Measurements from ENCODE around the gene SLC26A9.

SLC26A9 gene

GRCh38 chr1:205963352-205964155 lies 20.3 kb upstream of the SLC26A9 start:
- Histone ChIP-seq H3K9ac (ENCODE audit: low read length in 5 of 5) (no peak overlapping the region), H3K9me3 (ENCODE audit: control insufficient read depth in 5 of 5, low read length in 5 of 5) (no peaks in the 10 kb centered on the region)

GRCh38 chr1:205962821-205963221 lies 19.6 kb upstream of the SLC26A9 start:
- Histone ChIP-seq H3K4me1 (ENCODE audit: control insufficient read depth in 5 of 5, insufficient read depth in 5 of 5, low read length in 5 of 5) (peaks cover 0 to 22% (median 8%) of the 10 kb centered on the region in 5 donors), H3K27me3 (ENCODE audit: control insufficient read depth in 5 of 5, insufficient read depth in 4 of 5, low read length in 5 of 5) (peaks cover 0 to 11% (median 7%) of the 10 kb centered on the region in 5 donors), H3K36me3 (ENCODE audit: control insufficient read depth in 5 of 5, insufficient read depth in 5 of 5, low read length in 5 of 5) (no peaks in the 10 kb centered on the region), H3K27ac (ENCODE audit: low read depth, low read length) (no peak overlapping the region), H3K4me3 (ENCODE audit: low read depth in 1 of 5, low read length in 5 of 5) (no peak overlapping the region), H3K9me3 (ENCODE audit: control insufficient read depth in 5 of 5, low read length in 5 of 5) (no peaks in the 10 kb centered on the region), H3K9ac (ENCODE audit: low read length in 5 of 5) (no peak overlapping the region)

More at GRCh38 chr1:205963352-205964155, 20.3 kb upstream of the SLC26A9 start:
- Histone ChIP-seq H3K4me3 (ENCODE audit: low read depth in 1 of 5, low read length in 5 of 5) (no peak overlapping the region), H3K36me3 (ENCODE audit: control insufficient read depth in 5 of 5, insufficient read depth in 5 of 5, low read length in 5 of 5) (no peaks in the 10 kb centered on the region), H3K27ac (ENCODE audit: low read depth, low read length) (no peak overlapping the region), H3K4me1 (ENCODE audit: control insufficient read depth in 5 of 5, insufficient read depth in 5 of 5, low read length in 5 of 5) (peaks cover 0 to 22% (median 8%) of the 10 kb centered on the region in 5 donors), H3K27me3 (ENCODE audit: control insufficient read depth in 5 of 5, insufficient read depth in 4 of 5, low read length in 5 of 5) (peaks cover 0 to 11% (median 7%) of the 10 kb centered on the region in 5 donors)

- Histone ChIP-seq H3K4me1 (ENCODE audit: control insufficient read depth in 5 of 5, insufficient read depth in 5 of 5, low read length in 5 of 5) (peaks cover 0 to 22% (median 8%) of the 10 kb centered on the region in 5 donors), H3K4me3 (ENCODE audit: low read depth in 1 of 5, low read length in 5 of 5) (no peak overlapping the region), H3K27ac (ENCODE audit: low read depth, low read length) (no peak overlapping the region), H3K27me3 (ENCODE audit: control insufficient read depth in 5 of 5, insufficient read depth in 4 of 5, low read length in 5 of 5) (peaks cover 0 to 12% (median 7%) of the 10 kb centered on the region in 5 donors), H3K36me3 (ENCODE audit: control insufficient read depth in 5 of 5, insufficient read depth in 5 of 5, low read length in 5 of 5) (no peaks in the 10 kb centered on the region), H3K9ac (ENCODE audit: low read length in 5 of 5) (peak overlapping the region in 1 of 5 donors; percentile 21), H3K9me3 (ENCODE audit: control insufficient read depth in 5 of 5, low read length in 5 of 5) (no peaks in the 10 kb centered on the region)
These were observed 18.9 kb upstream of the SLC26A9 start for GRCh38 chr1:205961991-205962820.

- Histone ChIP-seq H3K4me1 (ENCODE audit: control insufficient read depth in 5 of 5, insufficient read depth in 5 of 5, low read length in 5 of 5) (peaks cover 0 to 22% (median 8%) of the 10 kb centered on the region in 5 donors), H3K9me3 (ENCODE audit: control insufficient read depth in 5 of 5, low read length in 5 of 5) (no peaks in the 10 kb centered on the region), H3K27ac (ENCODE audit: low read depth, low read length) (no peak overlapping the region), H3K9ac (ENCODE audit: low read length in 5 of 5) (no peak overlapping the region), H3K36me3 (ENCODE audit: control insufficient read depth in 5 of 5, insufficient read depth in 5 of 5, low read length in 5 of 5) (no peaks in the 10 kb centered on the region), H3K4me3 (ENCODE audit: low read depth in 1 of 5, low read length in 5 of 5) (no peak overlapping the region), H3K27me3 (ENCODE audit: control insufficient read depth in 5 of 5, insufficient read depth in 4 of 5, low read length in 5 of 5) (peaks cover 0 to 15% (median 7%) of the 10 kb centered on the region in 5 donors)
These were observed 18.1 kb upstream of the SLC26A9 start for GRCh38 chr1:205961405-205961804.

GRCh38 chr1:205959789-205960188 lies 16.5 kb upstream of the SLC26A9 start:
- peaks cover 0 to 22% (median 8%) of the 10 kb centered on the region in 5 donors for H3K4me1 ChIP-seq (ENCODE audit: control insufficient read depth in 5 of 5, insufficient read depth in 5 of 5, low read length in 5 of 5)
- H3K9me3 ChIP-seq (ENCODE audit: control insufficient read depth in 5 of 5, low read length in 5 of 5) = no peaks in the 10 kb centered on the region
- H3K4me3 ChIP-seq (ENCODE audit: low read depth in 1 of 5, low read length in 5 of 5) = no peak overlapping the region
- peaks cover 0 to 15% (median 7%) of the 10 kb centered on the region in 5 donors for H3K27me3 ChIP-seq (ENCODE audit: control insufficient read depth in 5 of 5, insufficient read depth in 4 of 5, low read length in 5 of 5)
- no peaks in the 10 kb centered on the region for H3K36me3 ChIP-seq (ENCODE audit: control insufficient read depth in 5 of 5, insufficient read depth in 5 of 5, low read length in 5 of 5)
- H3K27ac ChIP-seq (ENCODE audit: low read depth, low read length) = no peak overlapping the region
- H3K9ac ChIP-seq (ENCODE audit: low read length in 5 of 5) = no peak overlapping the region

- Histone ChIP-seq H3K4me3 (ENCODE audit: low read depth in 1 of 5, low read length in 5 of 5) (no peak overlapping the region), H3K9me3 (ENCODE audit: control insufficient read depth in 5 of 5, low read length in 5 of 5) (no peaks in the 10 kb centered on the region), H3K27ac (ENCODE audit: low read depth, low read length) (no peak overlapping the region), H3K36me3 (ENCODE audit: control insufficient read depth in 5 of 5, insufficient read depth in 5 of 5, low read length in 5 of 5) (no peaks in the 10 kb centered on the region), H3K9ac (ENCODE audit: low read length in 5 of 5) (no peak overlapping the region), H3K4me1 (ENCODE audit: control insufficient read depth in 5 of 5, insufficient read depth in 5 of 5, low read length in 5 of 5) (peaks cover 0 to 22% (median 8%) of the 10 kb centered on the region in 5 donors), H3K27me3 (ENCODE audit: control insufficient read depth in 5 of 5, insufficient read depth in 4 of 5, low read length in 5 of 5) (peaks cover 0 to 12% (median 0%) of the 10 kb centered on the region in 5 donors)
These were observed 12.2 kb upstream of the SLC26A9 start for GRCh38 chr1:205955499-205955898.

- H3K9ac ChIP-seq (ENCODE audit: low read length in 5 of 5) = no peak overlapping the region
- no peaks in the 10 kb centered on the region for H3K9me3 ChIP-seq (ENCODE audit: control insufficient read depth in 5 of 5, low read length in 5 of 5)
- no peaks in the 10 kb centered on the region for H3K36me3 ChIP-seq (ENCODE audit: control insufficient read depth in 5 of 5, insufficient read depth in 5 of 5, low read length in 5 of 5)
- no peak overlapping the region for H3K27ac ChIP-seq (ENCODE audit: low read depth, low read length)
- H3K27me3 ChIP-seq (ENCODE audit: control insufficient read depth in 5 of 5, insufficient read depth in 4 of 5, low read length in 5 of 5) = peaks cover 0 to 9% (median 0%) of the 10 kb centered on the region in 5 donors
- H3K4me1 ChIP-seq (ENCODE audit: control insufficient read depth in 5 of 5, insufficient read depth in 5 of 5, low read length in 5 of 5) = peaks cover 0 to 28% (median 14%) of the 10 kb centered on the region in 5 donors
- no peak overlapping the region for H3K4me3 ChIP-seq (ENCODE audit: low read depth in 1 of 5, low read length in 5 of 5)
These were observed 11.7 kb upstream of the SLC26A9 start for GRCh38 chr1:205954819-205955404.

- peaks cover 0 to 33% (median 16%) of the 10 kb centered on the region in 5 donors for H3K4me1 ChIP-seq (ENCODE audit: control insufficient read depth in 5 of 5, insufficient read depth in 5 of 5, low read length in 5 of 5)
- no peak overlapping the region for H3K9ac ChIP-seq (ENCODE audit: low read length in 5 of 5)
- no peaks in the 10 kb centered on the region for H3K36me3 ChIP-seq (ENCODE audit: control insufficient read depth in 5 of 5, insufficient read depth in 5 of 5, low read length in 5 of 5)
- H3K27me3 ChIP-seq (ENCODE audit: control insufficient read depth in 5 of 5, insufficient read depth in 4 of 5, low read length in 5 of 5) = peaks cover 0 to 2% (median 0%) of the 10 kb centered on the region in 5 donors
- no peak overlapping the region for H3K27ac ChIP-seq (ENCODE audit: low read depth, low read length)
- no peaks in the 10 kb centered on the region for H3K9me3 ChIP-seq (ENCODE audit: control insufficient read depth in 5 of 5, low read length in 5 of 5)
- H3K4me3 ChIP-seq (ENCODE audit: low read depth in 1 of 5, low read length in 5 of 5) = no peak overlapping the region
These were observed 8.5 kb upstream of the SLC26A9 start for GRCh38 chr1:205951746-205952145.

- H3K27me3 ChIP-seq (ENCODE audit: control insufficient read depth in 5 of 5, insufficient read depth in 4 of 5, low read length in 5 of 5) = peaks cover 0 to 6% (median 0%) of the 10 kb centered on the region in 5 donors
- peaks cover 0 to 33% (median 16%) of the 10 kb centered on the region in 5 donors for H3K4me1 ChIP-seq (ENCODE audit: control insufficient read depth in 5 of 5, insufficient read depth in 5 of 5, low read length in 5 of 5)
- H3K9ac ChIP-seq (ENCODE audit: low read length in 5 of 5) = no peak overlapping the region
- no peak overlapping the region for H3K4me3 ChIP-seq (ENCODE audit: low read depth in 1 of 5, low read length in 5 of 5)
- H3K27ac ChIP-seq (ENCODE audit: low read depth, low read length) = no peak overlapping the region
- H3K36me3 ChIP-seq (ENCODE audit: control insufficient read depth in 5 of 5, insufficient read depth in 5 of 5, low read length in 5 of 5) = no peaks in the 10 kb centered on the region
- no peaks in the 10 kb centered on the region for H3K9me3 ChIP-seq (ENCODE audit: control insufficient read depth in 5 of 5, low read length in 5 of 5)
These were observed 7.7 kb upstream of the SLC26A9 start for GRCh38 chr1:205950826-205951549.

All from subcutaneous abdominal adipose tissue (tissue), 5 donors.